Measurements from ENCODE around the gene PRDM1. TPM values are rescaled to one million over a fixed set of nuclear protein-coding genes. Genes with fewer than 3 reads are reported as not detected.

The PRDM1 gene
- total and polyA plus RNA-seq, 10 donors, result 2.2 to 63.7 (median 42.3) TPM

- 73 to 94% (median 89%) methylated on average over 6 of the region's 6 CpGs for WGBS, 5 donors
- DNase-seq, result no peak
- peaks cover 0 to 70% (median 27%) of the 10 kb centered on the region in 6 donors for H3K4me1 ChIP-seq
These were observed 30.1 kb downstream of the PRDM1 start for GRCh38 chr6:106116125-106116832.

GRCh38 chr6:106117579-106117978 lies 31.4 kb downstream of the PRDM1 start:
- no peaks in the 10 kb centered on the region for H3K9me3 ChIP-seq
- H3K36me3 ChIP-seq, result no peaks in the 10 kb centered on the region
- H3K27ac ChIP-seq, result peak overlapping the region in 5 of 8 donors; percentile 30 to 63 (median 57)
- 13 to 54% (median 29%) methylated on average over 6 of the region's 6 CpGs for WGBS, 5 donors
- intact Hi-C loops (cut with DNase I; ENCODE audit: low total_unique reads), result loop anchor here (10.0 kb wide), 1 partner anchor 47 kb away; no protein-coding TSS in a partner anchor
- no peak for DNase-seq
- no peak for TF ChIP-seq POLR2A (IDR thresholded peaks at IDR 0.05)
- peak in 1 of 11 experiments; percentile 4 for TF ChIP-seq CTCF (IDR thresholded peaks at IDR 0.05 in 8 of 11, conservative IDR thresholded peaks at IDR 0.05 in 3 of 11)
- peaks cover 0 to 58% (median 20%) of the 10 kb centered on the region in 6 donors for H3K4me1 ChIP-seq
- H3K27me3 ChIP-seq (replicated peaks in 1 of 7), result peaks cover 0 to 6% (median 0%) of the 10 kb centered on the region in 7 donors
- H3K4me3 ChIP-seq, result no peak overlapping the region

More at GRCh38 chr6:106116125-106116832, 30.1 kb downstream of the PRDM1 start:
- H3K27me3 ChIP-seq (replicated peaks in 1 of 7), result peaks cover 0 to 6% (median 0%) of the 10 kb centered on the region in 7 donors
- peak overlapping the region in 2 of 8 donors; percentile 19 to 63 for H3K27ac ChIP-seq
- TF ChIP-seq POLR2A (IDR thresholded peaks at IDR 0.05) (no peak), POLR2AphosphoS5 (IDR thresholded peaks at IDR 0.05) (no peak), CTCF (IDR thresholded peaks at IDR 0.05 in 8 of 11, conservative IDR thresholded peaks at IDR 0.05 in 3 of 11) (no peak)
- no peaks in the 10 kb centered on the region for H3K36me3 ChIP-seq
- no peak overlapping the region for H3K4me3 ChIP-seq
- intact Hi-C loops (cut with DNase I; ENCODE audit: low total_unique reads), result loop anchor here (10.0 kb wide), 1 partner anchor 49 kb away; no protein-coding TSS in a partner anchor
- no peaks in the 10 kb centered on the region for H3K9me3 ChIP-seq

GRCh38 chr6:106118835-106119431 lies 32.8 kb downstream of the PRDM1 start:
- no peak overlapping the region for H3K4me3 ChIP-seq
- intact Hi-C loops (cut with DNase I; ENCODE audit: low total_unique reads), result loop anchor here (10.0 kb wide), 1 partner anchor 46 kb away; no protein-coding TSS in a partner anchor
- no peak for DNase-seq
- no peaks in the 10 kb centered on the region for H3K36me3 ChIP-seq
- 55 to 74% (median 72%) methylated on average over 3 of the region's 3 CpGs for WGBS, 5 donors
- no peaks in the 10 kb centered on the region for H3K9me3 ChIP-seq
- TF ChIP-seq CTCF (IDR thresholded peaks at IDR 0.05 in 8 of 11, conservative IDR thresholded peaks at IDR 0.05 in 3 of 11), result no peak
- no peak for TF ChIP-seq POLR2A (IDR thresholded peaks at IDR 0.05)
- TF ChIP-seq POLR2AphosphoS5 (IDR thresholded peaks at IDR 0.05), result no peak
- H3K4me1 ChIP-seq, result peaks cover 0 to 45% (median 15%) of the 10 kb centered on the region in 6 donors
- no peak overlapping the region for H3K27ac ChIP-seq
- H3K27me3 ChIP-seq (replicated peaks in 1 of 7), result peaks cover 0 to 6% (median 0%) of the 10 kb centered on the region in 7 donors

GRCh38 chr6:106119546-106119945 lies 33.4 kb downstream of the PRDM1 start:
- no peaks in the 10 kb centered on the region for H3K9me3 ChIP-seq
- 85 to 94% (median 91%) methylated on average over 9 of the region's 9 CpGs for WGBS, 5 donors
- no peak for DNase-seq
- H3K4me1 ChIP-seq, result peaks cover 0 to 40% (median 15%) of the 10 kb centered on the region in 6 donors
- TF ChIP-seq POLR2AphosphoS5 (IDR thresholded peaks at IDR 0.05), result no peak
- no peak for TF ChIP-seq POLR2A (IDR thresholded peaks at IDR 0.05)
- no peak for TF ChIP-seq CTCF (IDR thresholded peaks at IDR 0.05 in 8 of 11, conservative IDR thresholded peaks at IDR 0.05 in 3 of 11)
- H3K27ac ChIP-seq, result no peak overlapping the region
- H3K4me3 ChIP-seq, result no peak overlapping the region
- no peaks in the 10 kb centered on the region for H3K36me3 ChIP-seq
- H3K27me3 ChIP-seq (replicated peaks in 1 of 7), result peaks cover 0 to 6% (median 0%) of the 10 kb centered on the region in 7 donors
- intact Hi-C loops (cut with DNase I; ENCODE audit: low total_unique reads), result loop anchor here (10.0 kb wide), 1 partner anchor 45 kb away; no protein-coding TSS in a partner anchor
